Measurements from ENCODE around the gene ABHD17B. TPM values are rescaled to one million over a fixed set of nuclear protein-coding genes. Genes with fewer than 3 reads are reported as not detected.
"Not testable (repeated sequence)": the region's sequence is repeated elsewhere in the genome, so short reads cannot be mapped to it uniquely, and the experiment has no call there.

ABHD17B gene
- total RNA-seq: 19.4 and 19.6 TPM in 2 replicates

- no peaks in the 10 kb centered on the region for H3K36me3 ChIP-seq (ENCODE audit: control insufficient read depth, insufficient read depth, low read length)
- peak within 1 kb of the TSS; percentile 88 for H3K4me3 ChIP-seq (ENCODE audit: low read depth, low read length)
- no peak for TF ChIP-seq CTCF (IDR thresholded peaks at IDR 0.05; ENCODE audit: insufficient read depth, low read length, poor library complexity, severe bottlenecking)
- DNase-seq (ENCODE audit: low read depth): peak; percentile 98
- H3K27me3 ChIP-seq (ENCODE audit: control insufficient read depth, insufficient read depth, low read length): no peaks in the 10 kb centered on the region
These were observed at the start of gene ABHD17B, which contains the start of gene C9orf85 for GRCh38 chr9:71911061-71911907. Gene ABHD17B, minus strand, starts transcription at chr9:71911193. Its CDS starts 36,113 bp downstream, at chr9:71875080. Gene C9orf85, plus strand, starts transcription at chr9:71911639. Its CDS starts 96 bp downstream, at chr9:71911735.

- Histone ChIP-seq H3K4me3 (ENCODE audit: low read depth, low read length) (no peak overlapping the region), H3K36me3 (ENCODE audit: control insufficient read depth, insufficient read depth, low read length) (no peaks in the 10 kb centered on the region), H3K27me3 (ENCODE audit: control insufficient read depth, insufficient read depth, low read length) (no peaks in the 10 kb centered on the region)
- no peak for TF ChIP-seq CTCF (IDR thresholded peaks at IDR 0.05; ENCODE audit: insufficient read depth, low read length, poor library complexity, severe bottlenecking)
- DNase-seq (ENCODE audit: low read depth): no peak
These were observed 44.4 kb upstream of the ABHD17B start for GRCh38 chr9:71955300-71955915.

GRCh38 chr9:71954652-71955051 lies 43.7 kb upstream of the ABHD17B start:
- H3K4me3 ChIP-seq (ENCODE audit: low read depth, low read length); H3K27me3 ChIP-seq (ENCODE audit: control insufficient read depth, insufficient read depth, low read length); DNase-seq (ENCODE audit: low read depth); H3K36me3 ChIP-seq (ENCODE audit: control insufficient read depth, insufficient read depth, low read length): not testable (repeated sequence)

- Histone ChIP-seq H3K27me3 (ENCODE audit: control insufficient read depth, insufficient read depth, low read length) (no peaks in the 10 kb centered on the region), H3K36me3 (ENCODE audit: control insufficient read depth, insufficient read depth, low read length) (no peaks in the 10 kb centered on the region), H3K4me3 (ENCODE audit: low read depth, low read length) (no peak overlapping the region)
- TF ChIP-seq CTCF (IDR thresholded peaks at IDR 0.05; ENCODE audit: insufficient read depth, low read length, poor library complexity, severe bottlenecking): no peak
- no peak for DNase-seq (ENCODE audit: low read depth)
These were observed 33.9 kb upstream of the ABHD17B start for GRCh38 chr9:71944754-71945375.

- DNase-seq (ENCODE audit: low read depth): no peak
- Histone ChIP-seq H3K36me3 (ENCODE audit: control insufficient read depth, insufficient read depth, low read length) (no peaks in the 10 kb centered on the region), H3K4me3 (ENCODE audit: low read depth, low read length) (no peak overlapping the region), H3K27me3 (ENCODE audit: control insufficient read depth, insufficient read depth, low read length) (no peaks in the 10 kb centered on the region)
- no peak for TF ChIP-seq CTCF (IDR thresholded peaks at IDR 0.05; ENCODE audit: insufficient read depth, low read length, poor library complexity, severe bottlenecking)
These were observed 31.1 kb upstream of the ABHD17B start for GRCh38 chr9:71941998-71942567.

- Histone ChIP-seq H3K4me3 (ENCODE audit: low read depth, low read length) (no peak overlapping the region), H3K27me3 (ENCODE audit: control insufficient read depth, insufficient read depth, low read length) (no peaks in the 10 kb centered on the region), H3K36me3 (ENCODE audit: control insufficient read depth, insufficient read depth, low read length) (no peaks in the 10 kb centered on the region)
- TF ChIP-seq CTCF (IDR thresholded peaks at IDR 0.05; ENCODE audit: insufficient read depth, low read length, poor library complexity, severe bottlenecking): no peak
- DNase-seq (ENCODE audit: low read depth): no peak
These were observed 30.1 kb upstream of the ABHD17B start for GRCh38 chr9:71941060-71941568.
